GM10248 (cell line): ENCODE measurements around the gene TRAP1.

Experiments used
- CTCF ChIA-PET: fragments of 300-600 bp; sonication (Branson Sonifier 250); formaldehyde crosslinking; extraction: SDS; loops from one replicate; lab custom pipeline; 2021; ENCODE audit warnings: antibody characterized with exemption; lab: Yijun Ruan, JAX
- POLR2A ChIA-PET: fragments of 350-650 bp; sonication (Branson Sonifier 250); formaldehyde crosslinking; extraction: SDS; loops from one replicate; lab custom pipeline; 2020; ENCODE audit warnings: antibody characterized with exemption; lab: Yijun Ruan, JAX
- DNase-seq: peaks from one replicate; pipeline ENCODE4 v3.0.0; 2012; ENCODE audit errors: extremely low spot score
- TF ChIP-seq, protein P1 (sequence below): IDR thresholded peaks from 2 replicates; pipeline ENCODE4 v1.5.1; 2012; ENCODE audit warnings: mild to moderate bottlenecking, low read depth; ENCODE audit errors: extremely low read depth, missing control alignments, control extremely low read depth

The TRAP1 gene

DNA sequence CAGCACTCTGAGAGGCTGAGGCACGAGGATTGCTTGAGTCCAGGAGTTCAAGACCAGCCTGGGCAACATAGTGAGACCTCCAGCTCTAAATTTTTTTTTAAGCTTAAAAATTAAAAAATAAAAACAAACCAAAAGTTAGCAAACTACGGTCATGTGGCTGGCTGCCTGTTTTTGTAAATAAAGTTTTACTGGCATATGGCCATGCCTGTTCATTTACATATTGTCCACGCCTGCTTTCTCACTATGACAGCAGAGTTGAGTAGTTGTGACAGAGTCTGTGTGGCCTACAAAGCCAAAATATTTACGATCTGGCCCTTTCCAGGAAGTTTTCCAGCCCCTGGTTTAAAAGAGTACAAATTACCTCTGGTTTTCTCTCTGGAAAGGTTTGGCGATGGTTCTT lies 109.3 kb downstream of the TRAP1 start:
- POLR2A ChIA-PET: no interaction called here
- DNase-seq: no peak
- CTCF ChIA-PET: no interaction called here
- TF ChIP-seq, protein P1, sequence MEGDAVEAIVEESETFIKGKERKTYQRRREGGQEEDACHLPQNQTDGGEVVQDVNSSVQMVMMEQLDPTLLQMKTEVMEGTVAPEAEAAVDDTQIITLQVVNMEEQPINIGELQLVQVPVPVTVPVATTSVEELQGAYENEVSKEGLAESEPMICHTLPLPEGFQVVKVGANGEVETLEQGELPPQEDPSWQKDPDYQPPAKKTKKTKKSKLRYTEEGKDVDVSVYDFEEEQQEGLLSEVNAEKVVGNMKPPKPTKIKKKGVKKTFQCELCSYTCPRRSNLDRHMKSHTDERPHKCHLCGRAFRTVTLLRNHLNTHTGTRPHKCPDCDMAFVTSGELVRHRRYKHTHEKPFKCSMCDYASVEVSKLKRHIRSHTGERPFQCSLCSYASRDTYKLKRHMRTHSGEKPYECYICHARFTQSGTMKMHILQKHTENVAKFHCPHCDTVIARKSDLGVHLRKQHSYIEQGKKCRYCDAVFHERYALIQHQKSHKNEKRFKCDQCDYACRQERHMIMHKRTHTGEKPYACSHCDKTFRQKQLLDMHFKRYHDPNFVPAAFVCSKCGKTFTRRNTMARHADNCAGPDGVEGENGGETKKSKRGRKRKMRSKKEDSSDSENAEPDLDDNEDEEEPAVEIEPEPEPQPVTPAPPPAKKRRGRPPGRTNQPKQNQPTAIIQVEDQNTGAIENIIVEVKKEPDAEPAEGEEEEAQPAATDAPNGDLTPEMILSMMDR: no peak
